Measurements from ENCODE around the gene SMIM20.

SMIM20 gene

DNA sequence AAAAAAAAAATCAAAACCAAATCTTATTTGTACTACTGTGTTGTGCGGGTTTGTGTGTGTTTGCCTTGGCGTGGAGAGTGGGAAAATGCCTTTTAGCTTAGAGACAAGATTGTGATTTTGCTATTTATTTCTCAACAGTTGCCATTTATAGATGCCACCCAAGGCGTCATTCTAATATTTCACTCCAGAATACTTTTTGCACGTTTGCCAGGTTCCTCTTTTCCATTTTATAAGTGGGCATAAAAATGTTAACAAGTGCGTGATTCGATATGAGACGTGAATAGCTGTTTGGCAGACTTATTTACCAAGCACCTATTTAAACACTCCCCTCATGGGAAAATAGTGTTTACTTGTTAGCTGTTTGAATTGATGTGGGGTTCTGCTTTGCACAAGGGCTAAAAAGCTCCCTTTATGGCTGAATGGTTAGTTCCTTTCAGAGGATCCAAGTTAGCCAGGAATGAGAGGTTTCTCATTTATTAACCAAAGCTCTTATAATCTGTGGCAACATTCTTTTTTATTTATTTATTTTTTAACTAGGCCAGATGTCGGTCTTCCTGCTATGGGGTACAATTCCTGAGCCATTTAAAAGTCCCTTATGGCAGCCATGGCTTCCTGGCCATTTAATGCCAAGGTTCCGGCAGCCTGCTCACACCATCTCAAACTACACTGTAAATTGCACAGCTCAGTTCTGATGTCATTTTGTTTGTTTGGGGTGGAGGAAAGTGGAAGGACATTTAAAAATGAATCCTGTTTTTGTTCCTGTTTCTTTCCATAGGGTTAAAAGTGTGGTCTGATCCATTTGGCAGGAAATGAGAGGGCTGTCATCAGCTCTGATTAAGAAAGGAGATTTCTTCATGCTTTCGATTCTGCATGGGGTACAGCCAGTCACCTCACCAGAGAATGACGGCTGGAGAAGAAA lies 14.6 kb downstream of the SMIM20 start:
- TF ChIP-seq YY1 (IDR thresholded peaks at IDR 0.05; ENCODE audit: insufficient read depth, insufficient read length) (no peak), SUZ12 (IDR thresholded peaks at IDR 0.05; ENCODE audit: extremely low read depth, insufficient read depth, insufficient read length) (no peak), ZNF274 (IDR thresholded peaks at IDR 0.05; ENCODE audit: low read depth, low read length) (no peak)

DNA sequence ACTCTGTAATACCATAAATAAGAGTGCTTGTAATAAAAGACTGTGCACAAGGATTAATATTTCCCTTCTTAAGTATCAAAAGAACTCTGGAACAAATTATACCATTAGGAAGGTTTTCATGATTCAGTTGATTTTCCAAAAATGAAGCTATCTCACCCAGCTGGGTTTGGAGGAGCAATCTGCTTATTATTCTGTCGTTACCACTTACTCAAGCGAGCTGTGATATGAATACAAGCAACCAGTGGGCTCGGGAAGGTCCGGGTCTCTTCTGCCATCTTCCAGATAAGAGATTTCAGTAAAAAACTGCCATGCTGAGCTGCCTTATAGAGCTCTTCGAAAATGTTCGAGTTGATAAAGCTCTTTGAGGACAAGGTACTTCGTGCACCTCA lies 15.3 kb downstream of the SMIM20 start:
- no peaks in the 10 kb centered on the region for H3K9me3 ChIP-seq (ENCODE audit: insufficient read depth, low read length)
- H3K4me3 ChIP-seq (ENCODE audit: insufficient read length, low read depth) = no peak overlapping the region
- TF ChIP-seq ZNF274 (IDR thresholded peaks at IDR 0.05; ENCODE audit: low read depth, low read length) (no peak), SUZ12 (IDR thresholded peaks at IDR 0.05; ENCODE audit: extremely low read depth, insufficient read depth, insufficient read length) (no peak), YY1 (IDR thresholded peaks at IDR 0.05; ENCODE audit: insufficient read depth, insufficient read length) (no peak)
- H3K4me1 ChIP-seq (ENCODE audit: insufficient read depth, insufficient read length) = no peaks in the 10 kb centered on the region
- DNase-seq (ENCODE audit: low read depth, low spot score) = no peak
- no peaks in the 10 kb centered on the region for H3K27me3 ChIP-seq (ENCODE audit: insufficient read depth, insufficient read length)
- no peak overlapping the region for H3K9ac ChIP-seq (ENCODE audit: insufficient read length, low read depth)
- peaks cover 7% of the 10 kb centered on the region for H3K36me3 ChIP-seq (ENCODE audit: insufficient read depth, insufficient read length, low read length)

More for the DNA sequence above, 14.6 kb downstream of the SMIM20 start:
- H3K27me3 ChIP-seq (ENCODE audit: insufficient read depth, insufficient read length) = no peaks in the 10 kb centered on the region
- no peaks in the 10 kb centered on the region for H3K4me1 ChIP-seq (ENCODE audit: insufficient read depth, insufficient read length)
- no peak for DNase-seq (ENCODE audit: low read depth, low spot score)
- H3K36me3 ChIP-seq (ENCODE audit: insufficient read depth, insufficient read length, low read length) = peaks cover 7% of the 10 kb centered on the region
- no peaks in the 10 kb centered on the region for H3K9me3 ChIP-seq (ENCODE audit: insufficient read depth, low read length)
- no peak overlapping the region for H3K9ac ChIP-seq (ENCODE audit: insufficient read length, low read depth)
- no peak overlapping the region for H3K4me3 ChIP-seq (ENCODE audit: insufficient read length, low read depth)

DNA sequence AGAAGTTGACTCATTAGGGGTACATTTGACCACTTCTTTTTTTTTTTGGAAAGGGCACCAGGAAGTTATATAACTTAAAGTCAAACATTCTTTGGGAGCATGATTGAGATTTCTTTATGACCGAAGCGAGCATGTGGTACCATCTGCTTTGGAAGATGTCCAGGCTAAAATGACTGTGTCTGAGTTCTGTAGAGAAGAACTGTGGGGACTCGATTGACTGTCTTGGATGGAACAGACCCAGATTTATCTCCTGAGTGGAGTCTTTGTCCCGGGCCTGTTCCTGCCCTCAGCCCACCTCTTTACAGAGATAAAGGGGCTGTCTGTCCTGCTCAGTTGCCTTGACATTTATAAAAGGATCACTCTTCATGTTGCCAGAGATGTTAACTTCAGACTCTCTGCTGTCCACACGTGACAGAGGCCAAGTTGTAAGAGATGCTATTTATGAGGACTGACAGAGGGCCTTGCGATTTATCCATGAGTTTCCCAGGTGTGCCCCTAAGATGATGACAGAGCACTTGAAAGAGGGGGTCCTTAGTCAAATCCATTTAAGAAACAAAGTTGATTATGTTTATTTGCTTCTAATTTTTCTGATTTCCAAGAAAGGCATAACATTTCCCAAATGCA lies 16.8 kb downstream of the SMIM20 start:
- peaks cover 7% of the 10 kb centered on the region for H3K36me3 ChIP-seq (ENCODE audit: insufficient read depth, insufficient read length, low read length)
- H3K27me3 ChIP-seq (ENCODE audit: insufficient read depth, insufficient read length) = no peaks in the 10 kb centered on the region
- no peaks in the 10 kb centered on the region for H3K4me1 ChIP-seq (ENCODE audit: insufficient read depth, insufficient read length)
- no peak for TF ChIP-seq ZNF274 (IDR thresholded peaks at IDR 0.05; ENCODE audit: low read depth, low read length)
- no peak for TF ChIP-seq SUZ12 (IDR thresholded peaks at IDR 0.05; ENCODE audit: extremely low read depth, insufficient read depth, insufficient read length)
- TF ChIP-seq YY1 (IDR thresholded peaks at IDR 0.05; ENCODE audit: insufficient read depth, insufficient read length) = no peak
- H3K4me3 ChIP-seq (ENCODE audit: insufficient read length, low read depth) = no peak overlapping the region
- DNase-seq (ENCODE audit: low read depth, low spot score) = no peak
- no peak overlapping the region for H3K9ac ChIP-seq (ENCODE audit: insufficient read length, low read depth)
- H3K9me3 ChIP-seq (ENCODE audit: insufficient read depth, low read length) = no peaks in the 10 kb centered on the region

DNA sequence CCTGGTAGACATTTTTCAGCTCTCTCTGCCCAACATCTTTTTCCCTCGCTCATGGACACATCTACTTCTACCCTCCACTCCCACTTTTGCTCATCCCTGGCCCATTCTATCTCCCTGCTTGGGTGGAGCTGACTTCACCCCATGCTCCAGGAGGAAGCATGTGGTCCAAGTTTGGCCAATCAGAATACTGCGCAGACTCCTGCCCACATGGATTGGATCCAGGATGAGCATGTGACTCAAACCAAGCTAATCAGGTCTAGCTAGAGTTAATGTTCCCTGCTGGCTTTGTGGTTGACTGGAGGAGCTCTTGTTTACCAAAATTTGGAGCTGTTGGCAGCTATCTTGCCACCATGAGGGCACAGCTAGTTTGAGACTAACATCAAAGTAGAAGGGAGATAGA lies 22.7 kb downstream of the SMIM20 start:
- H3K9ac ChIP-seq (ENCODE audit: insufficient read length, low read depth) = no peak overlapping the region
- TF ChIP-seq ZNF274 (IDR thresholded peaks at IDR 0.05; ENCODE audit: low read depth, low read length) = no peak
- no peak for TF ChIP-seq SUZ12 (IDR thresholded peaks at IDR 0.05; ENCODE audit: extremely low read depth, insufficient read depth, insufficient read length)
- TF ChIP-seq YY1 (IDR thresholded peaks at IDR 0.05; ENCODE audit: insufficient read depth, insufficient read length) = no peak
- no peaks in the 10 kb centered on the region for H3K36me3 ChIP-seq (ENCODE audit: insufficient read depth, insufficient read length, low read length)
- no peaks in the 10 kb centered on the region for H3K27me3 ChIP-seq (ENCODE audit: insufficient read depth, insufficient read length)
- H3K9me3 ChIP-seq (ENCODE audit: insufficient read depth, low read length) = no peaks in the 10 kb centered on the region; the same call in 1 of the 2 replicates
- H3K4me1 ChIP-seq (ENCODE audit: insufficient read depth, insufficient read length) = no peaks in the 10 kb centered on the region
- DNase-seq (ENCODE audit: low read depth, low spot score) = no peak
- no peak overlapping the region for H3K4me3 ChIP-seq (ENCODE audit: insufficient read length, low read depth)

- Histone ChIP-seq H3K9ac (ENCODE audit: insufficient read length, low read depth) (no peak overlapping the region), H3K4me3 (ENCODE audit: insufficient read length, low read depth) (no peak overlapping the region), H3K4me1 (ENCODE audit: insufficient read depth, insufficient read length) (no peaks in the 10 kb centered on the region), H3K27me3 (ENCODE audit: insufficient read depth, insufficient read length) (no peaks in the 10 kb centered on the region), H3K9me3 (ENCODE audit: insufficient read depth, low read length) (no peaks in the 10 kb centered on the region; the same call in 1 of the 2 replicates), H3K36me3 (ENCODE audit: insufficient read depth, insufficient read length, low read length) (no peaks in the 10 kb centered on the region)
- no peak for DNase-seq (ENCODE audit: low read depth, low spot score)
- TF ChIP-seq SUZ12 (IDR thresholded peaks at IDR 0.05; ENCODE audit: extremely low read depth, insufficient read depth, insufficient read length) = no peak
- no peak for TF ChIP-seq YY1 (IDR thresholded peaks at IDR 0.05; ENCODE audit: insufficient read depth, insufficient read length)
- TF ChIP-seq ZNF274 (IDR thresholded peaks at IDR 0.05; ENCODE audit: low read depth, low read length) = no peak
Observed at GRCh38 chr4:25937801-25938200, 23.8 kb downstream of the SMIM20 start.

DNA sequence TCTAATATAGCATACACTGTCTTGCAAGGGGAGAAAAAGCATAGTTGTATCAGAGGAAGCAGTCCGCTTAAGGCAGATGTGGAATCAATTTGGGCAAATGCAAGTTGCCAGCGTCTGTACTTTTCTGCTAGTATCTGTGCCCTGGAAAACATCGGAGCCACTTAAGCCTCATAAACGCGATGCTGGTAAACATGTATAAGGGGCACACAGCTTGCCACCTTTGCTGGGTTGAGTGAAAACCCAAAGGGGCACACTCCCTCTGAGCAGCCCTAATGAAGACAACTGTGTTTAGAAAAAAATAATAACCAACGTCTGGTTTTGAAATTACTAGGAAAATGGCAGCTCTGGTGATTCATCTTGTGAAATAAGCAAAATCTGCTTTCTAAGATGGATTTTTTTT lies 24.3 kb downstream of the SMIM20 start:
- no peaks in the 10 kb centered on the region for H3K4me1 ChIP-seq (ENCODE audit: insufficient read depth, insufficient read length)
- H3K9ac ChIP-seq (ENCODE audit: insufficient read length, low read depth) = no peak overlapping the region
- no peaks in the 10 kb centered on the region for H3K36me3 ChIP-seq (ENCODE audit: insufficient read depth, insufficient read length, low read length)
- DNase-seq (ENCODE audit: low read depth, low spot score) = no peak
- TF ChIP-seq YY1 (IDR thresholded peaks at IDR 0.05; ENCODE audit: insufficient read depth, insufficient read length) (no peak), SUZ12 (IDR thresholded peaks at IDR 0.05; ENCODE audit: extremely low read depth, insufficient read depth, insufficient read length) (no peak), ZNF274 (IDR thresholded peaks at IDR 0.05; ENCODE audit: low read depth, low read length) (no peak)
- H3K9me3 ChIP-seq (ENCODE audit: insufficient read depth, low read length) = no peaks in the 10 kb centered on the region; the same call in 1 of the 2 replicates
- no peak overlapping the region for H3K4me3 ChIP-seq (ENCODE audit: insufficient read length, low read depth)
- no peaks in the 10 kb centered on the region for H3K27me3 ChIP-seq (ENCODE audit: insufficient read depth, insufficient read length)

DNA sequence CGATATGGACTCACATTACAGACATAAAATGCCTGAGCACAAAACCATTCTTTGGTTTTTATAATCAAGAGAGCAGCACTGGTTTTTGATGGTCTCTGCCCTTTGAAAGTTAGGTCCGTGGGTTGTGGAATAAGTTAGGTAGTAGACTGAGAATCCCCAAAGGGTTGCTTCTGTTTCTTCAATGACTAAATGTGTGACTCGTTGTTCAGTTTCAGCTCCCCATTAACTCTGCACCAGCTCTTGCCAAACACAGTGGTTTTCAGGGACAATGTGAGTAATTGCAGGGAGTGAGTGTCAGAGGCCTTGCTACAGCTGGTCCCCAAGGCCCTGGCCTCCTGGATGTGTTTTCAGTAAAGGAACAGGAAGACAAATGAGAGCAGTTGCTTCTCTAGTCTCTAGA lies 24.8 kb downstream of the SMIM20 start:
- Histone ChIP-seq H3K4me3 (ENCODE audit: insufficient read length, low read depth) (no peak overlapping the region), H3K36me3 (ENCODE audit: insufficient read depth, insufficient read length, low read length) (no peaks in the 10 kb centered on the region), H3K9me3 (ENCODE audit: insufficient read depth, low read length) (no peaks in the 10 kb centered on the region; the same call in 1 of the 2 replicates), H3K4me1 (ENCODE audit: insufficient read depth, insufficient read length) (no peaks in the 10 kb centered on the region), H3K27me3 (ENCODE audit: insufficient read depth, insufficient read length) (no peaks in the 10 kb centered on the region), H3K9ac (ENCODE audit: insufficient read length, low read depth) (no peak overlapping the region)
- DNase-seq (ENCODE audit: low read depth, low spot score) = no peak
- no peak for TF ChIP-seq SUZ12 (IDR thresholded peaks at IDR 0.05; ENCODE audit: extremely low read depth, insufficient read depth, insufficient read length)
- no peak for TF ChIP-seq YY1 (IDR thresholded peaks at IDR 0.05; ENCODE audit: insufficient read depth, insufficient read length)
- no peak for TF ChIP-seq ZNF274 (IDR thresholded peaks at IDR 0.05; ENCODE audit: low read depth, low read length)
